Thyroid gland (tissue), 4 donors: ENCODE data around the gene TRPV3. TPM values are rescaled to one million over a fixed set of nuclear protein-coding genes. Genes with fewer than 3 reads are reported as not detected.

Source experiments
- DNase-seq, 2 donors: peaks; one replicate each; pipeline ENCODE4 v3.0.0-alpha.2; 2019
- H3K27ac ChIP-seq, 3 donors: fragments of 200-600 bp; sonication (generic); 1 replicate in 2 of 3; 2 replicates in 1 of 3; pipeline ENCODE4 v1.5.1; 2016 to 2019; ENCODE audit warnings: mild to moderate bottlenecking in 1 of 3, moderate library complexity in 1 of 3
- H3K27me3 ChIP-seq: fragments of 200-600 bp; sonication (generic); one replicate; pipeline ENCODE4 v1.5.1; 2019
- H3K36me3 ChIP-seq, 2 donors: fragments of 200-600 bp; sonication (generic); one replicate each; pipeline ENCODE4 v1.5.1; 2016 to 2019
- H3K4me1 ChIP-seq, 2 donors: fragments of 200-600 bp; sonication (generic); one replicate each; pipeline ENCODE4 v1.5.1; 2017 to 2019
- H3K4me3 ChIP-seq, 3 donors: fragments of 200-600 bp; sonication (generic); replicated peaks in 1 of 3; 1 replicate in 2 of 3; 2 replicates in 1 of 3; pipeline ENCODE4 v1.5.1; 2016; ENCODE audit warnings: mild to moderate bottlenecking in 1 of 3
- H3K9me3 ChIP-seq: fragments of 200-600 bp; sonication (generic); one replicate; pipeline ENCODE4 v1.5.1; 2017
- CTCF ChIP-seq, 6 experiments: fragments of 200-600 bp in 3 of 6; fragments of 450-650 bp in 3 of 6; sonication (generic) in 3 of 6; IDR thresholded peaks; one replicate each; pipeline ENCODE4 v1.5.1; 2016 to 2019; ENCODE audit warnings: antibody characterized with exemption in 6 of 6, mild to moderate bottlenecking in 2 of 6, inconsistent platforms in 1 of 6, moderate library complexity in 1 of 6
- POLR2A ChIP-seq, 2 donors: fragments of 450-650 bp; IDR thresholded peaks; one replicate each; pipeline ENCODE4 v1.6.1; 2017; ENCODE audit warnings: antibody characterized with exemption in 2 of 2, mild to moderate bottlenecking in 2 of 2, moderate library complexity in 1 of 2
- WGBS, 2 donors: methylation state at CpG; one replicate each; pipeline ENCODE4 v1.1.5; 2017; 5-methylcytosine and 5-hydroxymethylcytosine counted together
- intact Hi-C: fragments of 100-400 bp; cut with DNase I; formaldehyde crosslinking; loops from one replicate; pipeline ENCODE4 v1.15.1; 2023
- total RNA-seq, 4 donors: library from RNA; depleted of rRNA; stranded (reverse); fragments of >200 nt; gene quantifications; one replicate each; pipeline ENCODE4 v1.2.3, GENCODE V29; 2016

TRPV3 gene
- total RNA-seq, 4 donors from 2014 or later: 0.11 to 1.2 (median 1.0) TPM

- TF ChIP-seq CTCF (IDR thresholded peaks at IDR 0.05) (no peak), POLR2A (IDR thresholded peaks at IDR 0.05) (no peak)
- Histone ChIP-seq H3K27ac (no peak overlapping the region), H3K9me3 (no peaks in the 10 kb centered on the region), H3K36me3 (peaks cover 4 to 6% of the 10 kb centered on the region in 2 donors), H3K27me3 (no peaks in the 10 kb centered on the region), H3K4me3 (no peak overlapping the region), H3K4me1 (no peaks in the 10 kb centered on the region)
- 56 to 57% methylated on average over 9 to 11 of the region's 11 CpGs for WGBS, 2 donors
- peak; percentile 54 to 62 for DNase-seq
- intact Hi-C loops: no loop called here
These were observed 36.6 kb upstream of the TRPV3 start for GRCh38 chr17:3594051-3594800.

- no peak overlapping the region for H3K4me3 ChIP-seq
- TF ChIP-seq CTCF (IDR thresholded peaks at IDR 0.05): no peak
- no peak for TF ChIP-seq POLR2A (IDR thresholded peaks at IDR 0.05)
- 96 to 98% methylated on average over 5 of the region's 5 CpGs for WGBS, 2 donors
- intact Hi-C loops: no loop called here
- no peaks in the 10 kb centered on the region for H3K4me1 ChIP-seq
- no peaks in the 10 kb centered on the region for H3K27me3 ChIP-seq
- no peak for DNase-seq
- no peaks in the 10 kb centered on the region for H3K9me3 ChIP-seq
- H3K27ac ChIP-seq: no peak overlapping the region
- peaks cover 4 to 6% of the 10 kb centered on the region in 2 donors for H3K36me3 ChIP-seq
These were observed 35.8 kb upstream of the TRPV3 start for GRCh38 chr17:3593384-3593783.

- Histone ChIP-seq H3K36me3 (peaks cover 9 to 11% of the 10 kb centered on the region in 2 donors), H3K27ac (no peak overlapping the region)
- intact Hi-C loops: no loop called here
These were observed 34.7 kb upstream of the TRPV3 start for GRCh38 chr17:3592216-3592860.

GRCh38 chr17:3590768-3591167, 33.2 kb upstream of the TRPV3 start:
- intact Hi-C loops: no loop called here
- Histone ChIP-seq H3K4me1 (no peaks in the 10 kb centered on the region), H3K4me3 (no peak overlapping the region), H3K27me3 (no peaks in the 10 kb centered on the region), H3K9me3 (no peaks in the 10 kb centered on the region), H3K27ac (no peak overlapping the region), H3K36me3 (peaks cover 9 to 17% of the 10 kb centered on the region in 2 donors)
- no peak for TF ChIP-seq CTCF (IDR thresholded peaks at IDR 0.05)
- TF ChIP-seq POLR2A (IDR thresholded peaks at IDR 0.05): no peak
- DNase-seq: no peak
- 69 to 85% methylated on average over 2 to 9 of the region's 15 CpGs for WGBS, 2 donors

More at GRCh38 chr17:3592216-3592860, 34.7 kb upstream of the TRPV3 start:
- DNase-seq: no peak
- Histone ChIP-seq H3K27me3 (no peaks in the 10 kb centered on the region), H3K4me3 (no peak overlapping the region), H3K4me1 (no peaks in the 10 kb centered on the region), H3K9me3 (no peaks in the 10 kb centered on the region)
- WGBS, 2 donors: 92 to 100% methylated on average over 2 to 10 of the region's 15 CpGs
- TF ChIP-seq CTCF (IDR thresholded peaks at IDR 0.05) (no peak), POLR2A (IDR thresholded peaks at IDR 0.05) (no peak)

- no peak for DNase-seq
- Histone ChIP-seq H3K36me3 (peaks cover 12 to 17% of the 10 kb centered on the region in 2 donors), H3K9me3 (no peaks in the 10 kb centered on the region), H3K27me3 (no peaks in the 10 kb centered on the region), H3K4me1 (no peaks in the 10 kb centered on the region), H3K27ac (no peak overlapping the region), H3K4me3 (no peak overlapping the region)
- 88 to 92% methylated on average over 4 to 15 of the region's 15 CpGs for WGBS, 2 donors
- no peak for TF ChIP-seq CTCF (IDR thresholded peaks at IDR 0.05)
- TF ChIP-seq POLR2A (IDR thresholded peaks at IDR 0.05): no peak
- intact Hi-C loops: no loop called here
These were observed 32.6 kb upstream of the TRPV3 start for GRCh38 chr17:3590231-3590630.
